ENCODE measurements around the gene TBCD. TPM values are rescaled to one million over a fixed set of nuclear protein-coding genes. Genes with fewer than 3 reads are reported as not detected.

Gene TBCD
- total and polyA plus RNA-seq, 8 donors: 28.7 to 161 (median 40.0) TPM

GRCh38 chr17:82909322-82909904 lies 157.5 kb downstream of the TBCD start:
- intact Hi-C loops (cut with DNase I): no loop called here
- no peaks in the 10 kb centered on the region for H3K36me3 ChIP-seq
- peak; percentile 92 to 94 (median 93) for ATAC-seq
- H3K4me3 ChIP-seq: peak overlapping the region in 2 of 4 donors; percentile 15 to 17
- WGBS, 2 donors: 38 to 40% methylated on average over 24 to 26 of the region's 26 CpGs
- no peak for TF ChIP-seq CTCF (IDR thresholded peaks at IDR 0.05)
- no peaks in the 10 kb centered on the region for H3K9me3 ChIP-seq
- H3K27me3 ChIP-seq: no peaks in the 10 kb centered on the region
- H3K4me1 ChIP-seq: peaks cover 0 to 8% (median 0%) of the 10 kb centered on the region in 3 donors
- DNase-seq: peak; percentile 88 to 99 (median 98)
- H3K27ac ChIP-seq: peak overlapping the region; percentile 80 to 84 (median 84)
- no peak for FAIRE-seq

- intact Hi-C loops (cut with DNase I): loop anchor here in 1 of 3 donors (10.0 kb wide), 1 partner anchor 125 kb away; no protein-coding TSS in a partner anchor
- ATAC-seq (peak; percentile 24 to 39 (median 34)), FAIRE-seq (no peak), DNase-seq (peak; percentile 49 to 70 (median 62))
- peak overlapping the region in 2 of 4 donors; percentile 15 to 17 for H3K4me3 ChIP-seq
- no peaks in the 10 kb centered on the region for H3K9me3 ChIP-seq
- no peak for TF ChIP-seq CTCF (IDR thresholded peaks at IDR 0.05)
- H3K4me1 ChIP-seq: peaks cover 0 to 8% (median 0%) of the 10 kb centered on the region in 3 donors
- WGBS, 2 donors: 36 to 46% methylated on average over 12 of the region's 12 CpGs
- no peaks in the 10 kb centered on the region for H3K27me3 ChIP-seq
- peak overlapping the region; percentile 80 to 84 (median 84) for H3K27ac ChIP-seq
- H3K36me3 ChIP-seq: no peaks in the 10 kb centered on the region
Observed at GRCh38 chr17:82910041-82910481, 158.2 kb downstream of the TBCD start.

- no peaks in the 10 kb centered on the region for H3K9me3 ChIP-seq
- DNase-seq (peak in 2 of 6 donors; percentile 53 to 54), ATAC-seq (no peak), FAIRE-seq (no peak)
- H3K27ac ChIP-seq: peak overlapping the region; percentile 80 to 84 (median 84)
- peaks cover 0 to 8% (median 0%) of the 10 kb centered on the region in 3 donors for H3K4me1 ChIP-seq
- no peaks in the 10 kb centered on the region for H3K27me3 ChIP-seq
- intact Hi-C loops (cut with DNase I): loop anchor here in 1 of 3 donors (10.0 kb wide), 1 partner anchor 126 kb away; no protein-coding TSS in a partner anchor
- no peak overlapping the region for H3K4me3 ChIP-seq
- H3K36me3 ChIP-seq: no peaks in the 10 kb centered on the region
- TF ChIP-seq CTCF (IDR thresholded peaks at IDR 0.05): no peak
- 81 to 83% methylated on average over 9 of the region's 9 CpGs for WGBS, 2 donors
Observed at GRCh38 chr17:82910770-82911169, 158.9 kb downstream of the TBCD start.

GRCh38 chr17:82911822-82912221 lies 160.0 kb downstream of the TBCD start:
- TF ChIP-seq CTCF (IDR thresholded peaks at IDR 0.05): no peak
- Histone ChIP-seq H3K27me3 (no peaks in the 10 kb centered on the region), H3K4me3 (no peak overlapping the region), H3K4me1 (peaks cover 0 to 8% (median 0%) of the 10 kb centered on the region in 3 donors), H3K36me3 (no peaks in the 10 kb centered on the region), H3K9me3 (no peaks in the 10 kb centered on the region), H3K27ac (no peak overlapping the region)
- DNase-seq (peak in 2 of 6 donors; percentile 50 to 56), FAIRE-seq (no peak), ATAC-seq (no peak)
- intact Hi-C loops (cut with DNase I): loop anchor here in 1 of 3 donors (10.0 kb wide), 1 partner anchor 127 kb away; no protein-coding TSS in a partner anchor
- WGBS, 2 donors: 83 to 93% methylated on average over 14 of the region's 14 CpGs
